Measurements from ENCODE around the gene MYO1G. TPM values are rescaled to one million over a fixed set of nuclear protein-coding genes. Genes with fewer than 3 reads are reported as not detected.

MYO1G gene
- total and polyA plus RNA-seq, 10 of the 15 experiments (the other 5 are each of a cell fraction or from before 2014, with no cell fraction given), result 1.8 to 232 (median 134) TPM

DNA sequence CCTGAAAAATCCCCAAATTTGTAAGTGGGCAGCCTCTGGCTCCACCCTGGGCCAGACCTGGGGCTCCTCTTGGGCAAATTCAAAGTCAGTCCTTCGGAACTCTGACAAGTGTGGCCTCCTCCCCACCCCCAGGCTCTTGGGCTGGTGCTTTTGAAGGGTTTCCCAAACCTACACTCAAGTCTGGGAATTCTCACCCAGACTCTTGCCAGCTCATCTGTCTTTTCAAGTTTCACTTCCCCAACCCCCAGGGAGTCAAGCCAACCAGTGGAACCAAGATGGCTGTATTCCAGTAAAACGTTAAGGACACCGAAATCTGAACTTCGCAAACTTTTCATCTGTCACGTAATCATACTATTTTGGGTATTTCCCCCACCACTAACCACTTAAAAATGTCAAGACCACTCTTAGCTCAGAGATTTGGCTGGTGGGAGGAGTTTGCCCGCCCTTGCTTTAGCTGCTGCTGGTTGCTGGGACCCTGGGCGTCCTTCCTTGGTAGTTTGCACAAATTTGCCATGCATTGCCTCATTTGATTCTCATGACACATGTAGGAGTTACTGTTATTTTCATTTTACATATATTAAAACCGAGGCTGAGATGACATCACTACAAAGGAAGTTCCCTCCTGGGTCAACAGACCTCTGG is 1.7 kb upstream of the MYO1G start (continued):
- TF ChIP-seq ZZZ3 (IDR thresholded peaks at IDR 0.05; ENCODE audit: control insufficient read depth, insufficient read length, low read depth) (no peak), ZNF384 (IDR thresholded peaks at IDR 0.05; ENCODE audit: borderline replicate concordance, low read depth, low read length) (no peak), CREB1 (IDR thresholded peaks at IDR 0.05; ENCODE audit: low read depth) (no peak), NFYB (IDR thresholded peaks at IDR 0.05; ENCODE audit: insufficient read depth, low read depth, low read length) (peak; percentile 54; the same call in 1 of the 2 replicates), ZBTB40 (IDR thresholded peaks at IDR 0.05; ENCODE audit: borderline replicate concordance) (no peak), ATF3 (IDR thresholded peaks at IDR 0.05; ENCODE audit: borderline replicate concordance, extremely low read depth, low read depth, low read length) (no peak), ZSCAN29 (IDR thresholded peaks at IDR 0.05) (no peak), SPI1 (IDR thresholded peaks at IDR 0.05; ENCODE audit: borderline replicate concordance, insufficient read depth, low read depth, low read length) (peak; percentile 94), CBX3 (IDR thresholded peaks at IDR 0.05; ENCODE audit: borderline replicate concordance, low read depth) (no peak), BRCA1 (IDR thresholded peaks at IDR 0.05; ENCODE audit: low read depth, low read length) (no peak), IRF3 (IDR thresholded peaks at IDR 0.05) (no peak), YY1 (IDR thresholded peaks at IDR 0.05; ENCODE audit: low read depth, low read length) (peak; percentile 90), NKRF (conservative IDR thresholded peaks at IDR 0.05) (no peak), MEF2A (IDR thresholded peaks at IDR 0.05; ENCODE audit: insufficient read depth, low read depth, low read length) (peak; percentile 90), RAD21 (IDR thresholded peaks at IDR 0.05; ENCODE audit: insufficient read depth, low read depth, low read length) (no peak), TCF3 (IDR thresholded peaks at IDR 0.05; ENCODE audit: borderline replicate concordance, insufficient read depth, low read depth, low read length) (no peak), SUPT20H (IDR thresholded peaks at IDR 0.05; ENCODE audit: borderline replicate concordance, control insufficient read depth, low read depth, low read length) (no peak), USF1 (IDR thresholded peaks at IDR 0.05; ENCODE audit: borderline replicate concordance, extremely low read length, insufficient read depth, low read depth, low read length) (no peak), HDAC2 (IDR thresholded peaks at IDR 0.05) (no peak), CBFB (IDR thresholded peaks at IDR 0.05; ENCODE audit: low read depth) (peak; percentile 66; the same call in 1 of the 2 replicates), NFXL1 (IDR thresholded peaks at IDR 0.05; ENCODE audit: borderline replicate concordance) (no peak), SIX5 (IDR thresholded peaks at IDR 0.05; ENCODE audit: low read depth, low read length, severe bottlenecking) (no peak)

All from GM12878 (cell line).